ENCODE measurements around the gene MSI2.

MSI2 gene

DNA sequence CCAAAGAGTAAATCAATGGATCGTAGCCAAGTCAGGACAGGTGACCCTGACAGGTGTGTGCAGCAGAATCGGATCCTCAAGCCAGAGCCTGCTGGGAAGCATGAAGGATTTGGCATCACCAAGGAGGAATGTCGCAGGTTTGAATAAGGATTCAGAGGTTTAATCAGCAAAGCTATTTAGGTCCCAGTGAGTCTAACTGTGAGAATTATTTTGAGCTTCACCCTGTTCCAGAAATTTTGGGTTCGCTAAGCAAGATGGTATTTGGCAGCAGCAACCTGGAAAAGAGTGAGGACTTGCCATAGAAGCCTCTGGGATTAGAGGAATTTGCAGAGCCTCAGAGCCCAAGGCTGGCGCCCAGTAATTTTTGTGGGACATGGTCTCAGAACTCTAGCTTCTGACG, 315.7 kb downstream of the MSI2 start:
- peaks cover 10% of the 10 kb centered on the region for H3K4me1 ChIP-seq (ENCODE audit: control insufficient read depth, insufficient read depth, low read length)
- H3K4me2 ChIP-seq (ENCODE audit: low read length) = no peak overlapping the region
- H3K9ac ChIP-seq (ENCODE audit: low read depth, low read length) = no peak overlapping the region
- H3K4me3 ChIP-seq (ENCODE audit: low read length) = no peak overlapping the region
- no peaks in the 10 kb centered on the region for H3K36me3 ChIP-seq (ENCODE audit: insufficient read depth, low read length)
- H3K9me3 ChIP-seq (replicated peaks; ENCODE audit: low read length) = no peaks in the 10 kb centered on the region
- no peaks in the 10 kb centered on the region for H3K27me3 ChIP-seq (ENCODE audit: control insufficient read depth, insufficient read depth, low read length)

DNA sequence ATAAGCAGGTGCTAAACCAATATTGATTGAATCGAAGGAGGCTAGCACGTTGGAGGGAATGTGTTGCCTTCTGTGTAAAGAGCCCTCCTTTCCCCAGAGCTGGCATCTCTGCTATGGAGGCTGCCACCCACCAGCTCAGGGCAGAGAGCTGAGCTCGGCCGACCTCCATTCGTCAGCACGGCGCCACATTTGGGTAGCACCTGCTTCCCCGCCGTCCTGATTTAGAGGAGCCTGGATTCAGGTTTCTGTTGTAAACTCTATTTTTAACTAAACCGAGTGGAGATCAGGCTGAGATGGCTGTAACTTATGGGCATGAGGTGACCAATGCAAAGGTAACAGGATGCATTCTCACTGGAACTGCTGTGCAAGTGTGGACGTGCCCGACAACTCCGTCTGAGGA, 316.3 kb downstream of the MSI2 start:
- no peaks in the 10 kb centered on the region for H3K36me3 ChIP-seq (ENCODE audit: insufficient read depth, low read length)
- H3K4me1 ChIP-seq (ENCODE audit: control insufficient read depth, insufficient read depth, low read length) = peaks cover 15% of the 10 kb centered on the region
- H3K9me3 ChIP-seq (replicated peaks; ENCODE audit: low read length) = no peaks in the 10 kb centered on the region
- no peaks in the 10 kb centered on the region for H3K27me3 ChIP-seq (ENCODE audit: control insufficient read depth, insufficient read depth, low read length)
- H3K9ac ChIP-seq (ENCODE audit: low read depth, low read length) = no peak overlapping the region
- no peak overlapping the region for H3K4me2 ChIP-seq (ENCODE audit: low read length)
- no peak overlapping the region for H3K4me3 ChIP-seq (ENCODE audit: low read length)

- H3K4me2 ChIP-seq (ENCODE audit: low read length) = no peak overlapping the region
- H3K9ac ChIP-seq (ENCODE audit: low read depth, low read length) = no peak overlapping the region
- no peaks in the 10 kb centered on the region for H3K9me3 ChIP-seq (replicated peaks; ENCODE audit: low read length)
- H3K27me3 ChIP-seq (ENCODE audit: control insufficient read depth, insufficient read depth, low read length) = no peaks in the 10 kb centered on the region
- H3K4me3 ChIP-seq (ENCODE audit: low read length) = no peak overlapping the region
- no peaks in the 10 kb centered on the region for H3K36me3 ChIP-seq (ENCODE audit: insufficient read depth, low read length)
- H3K4me1 ChIP-seq (ENCODE audit: control insufficient read depth, insufficient read depth, low read length) = peaks cover 29% of the 10 kb centered on the region
Observed at GRCh38 chr17:57574040-57574513, 317.8 kb downstream of the MSI2 start.

GRCh38 chr17:57576744-57577143, 320.4 kb downstream of the MSI2 start:
- no peak overlapping the region for H3K4me3 ChIP-seq (ENCODE audit: low read length)
- H3K9me3 ChIP-seq (replicated peaks; ENCODE audit: low read length) = no peaks in the 10 kb centered on the region
- H3K27me3 ChIP-seq (ENCODE audit: control insufficient read depth, insufficient read depth, low read length) = no peaks in the 10 kb centered on the region
- no peak overlapping the region for H3K9ac ChIP-seq (ENCODE audit: low read depth, low read length)
- no peaks in the 10 kb centered on the region for H3K36me3 ChIP-seq (ENCODE audit: insufficient read depth, low read length)
- peaks cover 25% of the 10 kb centered on the region for H3K4me1 ChIP-seq (ENCODE audit: control insufficient read depth, insufficient read depth, low read length)
- H3K4me2 ChIP-seq (ENCODE audit: low read length) = no peak overlapping the region

DNA sequence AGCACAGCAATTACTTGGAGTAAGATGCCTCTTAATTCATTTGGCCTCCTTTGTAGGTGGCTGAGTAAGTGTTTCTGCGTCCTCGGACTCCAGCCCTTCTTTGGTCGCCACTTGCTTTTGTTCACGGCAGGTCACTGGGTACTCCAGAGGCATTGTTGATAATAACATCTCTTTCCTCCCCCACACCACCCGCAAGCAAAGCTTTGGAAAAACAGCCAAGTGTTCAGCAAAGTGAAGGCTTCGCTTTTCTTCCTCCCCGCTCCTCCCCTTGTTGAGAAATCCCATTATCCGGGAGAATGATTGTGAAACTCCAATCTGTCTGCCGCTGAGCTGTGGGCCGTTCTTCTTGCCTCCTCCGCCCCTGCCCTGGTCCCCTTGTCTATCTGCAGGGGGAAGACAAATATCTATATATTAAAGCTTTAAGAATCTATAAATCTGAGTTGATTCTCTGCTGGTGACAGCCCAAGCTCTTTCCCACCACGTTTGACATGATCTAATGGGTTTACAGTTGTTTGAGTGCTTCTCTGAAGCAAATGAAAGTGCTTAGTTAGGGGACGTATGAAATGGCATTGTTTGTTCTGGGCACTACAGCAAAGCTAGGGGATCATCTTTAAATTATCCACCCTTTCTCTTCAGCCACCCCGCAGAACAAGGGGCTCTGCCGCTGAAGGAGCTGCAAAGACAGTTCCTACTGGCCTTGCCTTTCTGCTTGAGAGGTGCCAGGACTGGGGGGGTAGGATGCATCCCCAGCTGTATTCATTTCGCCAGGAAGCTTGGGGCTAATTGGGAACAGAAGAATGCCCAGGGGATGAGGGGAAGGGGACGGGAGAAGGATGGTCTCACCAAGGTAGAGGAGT, 321.7 kb downstream of the MSI2 start:
- Histone ChIP-seq H3K27me3 (ENCODE audit: control insufficient read depth, insufficient read depth, low read length) (no peaks in the 10 kb centered on the region), H3K4me3 (ENCODE audit: low read length) (peak overlapping the region; percentile 37), H3K4me2 (ENCODE audit: low read length) (peak overlapping the region; percentile 80), H3K4me1 (ENCODE audit: control insufficient read depth, insufficient read depth, low read length) (peaks cover 25% of the 10 kb centered on the region), H3K9ac (ENCODE audit: low read depth, low read length) (peak overlapping the region; percentile 31), H3K9me3 (replicated peaks; ENCODE audit: low read length) (no peaks in the 10 kb centered on the region), H3K36me3 (ENCODE audit: insufficient read depth, low read length) (no peaks in the 10 kb centered on the region)

DNA sequence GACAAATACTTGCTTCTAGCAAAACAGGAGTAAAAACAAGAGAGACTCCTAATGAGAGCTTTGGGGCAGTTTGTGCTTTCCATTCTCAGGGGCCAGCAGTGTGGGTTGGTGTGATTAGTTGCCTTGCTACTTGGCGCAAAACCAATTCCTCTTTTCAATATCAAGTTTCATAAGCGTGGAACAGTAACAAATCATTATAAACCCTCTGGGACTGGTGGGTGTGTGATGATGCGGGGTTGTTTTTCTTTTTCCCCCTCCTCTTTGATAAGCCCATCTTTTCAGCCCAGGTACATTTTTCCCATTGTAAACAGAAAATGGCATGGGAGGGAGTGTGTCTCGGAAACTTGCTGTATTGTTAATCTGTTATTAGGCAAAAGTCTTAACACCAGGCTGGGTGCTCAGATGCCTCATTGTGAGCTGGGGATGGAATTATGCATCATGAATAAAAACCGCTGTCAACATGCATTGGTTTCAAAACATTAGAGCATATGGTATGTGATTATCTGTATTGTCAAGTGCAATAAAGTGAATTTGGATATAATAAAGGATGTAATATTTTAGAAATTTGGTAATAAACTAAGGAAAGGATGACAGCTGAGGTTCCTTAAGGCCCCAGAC, 322.4 kb downstream of the MSI2 start:
- H3K4me3 ChIP-seq (ENCODE audit: low read length) = peak overlapping the region; percentile 37
- no peaks in the 10 kb centered on the region for H3K27me3 ChIP-seq (ENCODE audit: control insufficient read depth, insufficient read depth, low read length)
- peak overlapping the region; percentile 80 for H3K4me2 ChIP-seq (ENCODE audit: low read length)
- H3K9me3 ChIP-seq (replicated peaks; ENCODE audit: low read length) = no peaks in the 10 kb centered on the region
- no peaks in the 10 kb centered on the region for H3K36me3 ChIP-seq (ENCODE audit: insufficient read depth, low read length)
- H3K9ac ChIP-seq (ENCODE audit: low read depth, low read length) = peak overlapping the region; percentile 31
- peaks cover 25% of the 10 kb centered on the region for H3K4me1 ChIP-seq (ENCODE audit: control insufficient read depth, insufficient read depth, low read length)

GRCh38 chr17:57579245-57579644, 322.9 kb downstream of the MSI2 start:
- Histone ChIP-seq H3K27me3 (ENCODE audit: control insufficient read depth, insufficient read depth, low read length) (no peaks in the 10 kb centered on the region), H3K9ac (ENCODE audit: low read depth, low read length) (no peak overlapping the region), H3K4me3 (ENCODE audit: low read length) (no peak overlapping the region), H3K9me3 (replicated peaks; ENCODE audit: low read length) (no peaks in the 10 kb centered on the region), H3K36me3 (ENCODE audit: insufficient read depth, low read length) (no peaks in the 10 kb centered on the region), H3K4me1 (ENCODE audit: control insufficient read depth, insufficient read depth, low read length) (peaks cover 25% of the 10 kb centered on the region), H3K4me2 (ENCODE audit: low read length) (no peak overlapping the region)

- no peaks in the 10 kb centered on the region for H3K36me3 ChIP-seq (ENCODE audit: insufficient read depth, low read length)
- no peak overlapping the region for H3K4me2 ChIP-seq (ENCODE audit: low read length)
- H3K4me3 ChIP-seq (ENCODE audit: low read length) = no peak overlapping the region
- no peaks in the 10 kb centered on the region for H3K27me3 ChIP-seq (ENCODE audit: control insufficient read depth, insufficient read depth, low read length)
- H3K9ac ChIP-seq (ENCODE audit: low read depth, low read length) = no peak overlapping the region
- no peaks in the 10 kb centered on the region for H3K9me3 ChIP-seq (replicated peaks; ENCODE audit: low read length)
- H3K4me1 ChIP-seq (ENCODE audit: control insufficient read depth, insufficient read depth, low read length) = peaks cover 24% of the 10 kb centered on the region
Observed at GRCh38 chr17:57580055-57580739, 323.9 kb downstream of the MSI2 start.

DNA sequence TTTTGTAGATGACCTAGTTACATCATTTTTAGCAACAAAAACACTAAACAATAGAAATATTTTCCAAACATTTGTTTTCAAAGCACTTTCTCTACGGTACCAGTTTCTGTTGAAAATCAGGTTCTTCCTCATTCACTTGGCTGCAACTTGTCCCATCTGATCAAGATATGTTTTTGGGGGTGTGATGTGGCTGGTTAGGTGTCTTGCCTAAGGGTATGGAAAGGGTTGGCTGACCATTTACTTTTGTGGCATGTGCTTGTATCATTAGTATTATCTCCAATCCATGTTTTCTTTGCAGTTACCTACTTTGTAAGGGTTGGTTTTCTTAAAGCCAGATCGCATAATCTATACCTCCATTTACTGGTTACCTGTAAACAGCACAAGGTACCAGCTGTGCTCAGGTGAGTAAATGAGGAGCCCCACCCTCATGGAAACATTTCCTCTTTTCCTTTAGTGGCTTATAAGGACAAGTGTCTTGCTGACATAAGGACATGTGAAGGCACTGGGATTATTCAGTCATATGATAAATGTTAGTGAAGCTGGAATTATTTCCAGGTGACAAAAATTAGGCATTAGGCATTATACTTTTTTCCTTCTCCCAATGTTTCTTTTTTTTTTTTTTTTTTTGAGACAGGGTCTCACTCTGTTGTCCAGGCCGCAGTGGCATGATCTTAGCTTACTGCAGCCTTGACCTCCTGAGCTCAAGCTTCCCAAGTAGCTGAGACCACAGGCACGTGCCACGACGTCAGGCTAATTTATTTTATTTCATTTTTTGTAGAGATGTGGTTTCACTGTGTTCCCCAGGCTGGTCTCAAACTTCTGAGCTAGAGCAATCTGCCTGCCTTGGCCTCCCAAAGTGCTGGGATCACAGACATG, 326.8 kb downstream of the MSI2 start:
- no peaks in the 10 kb centered on the region for H3K36me3 ChIP-seq (ENCODE audit: insufficient read depth, low read length)
- H3K4me1 ChIP-seq (ENCODE audit: control insufficient read depth, insufficient read depth, low read length) = peaks cover 32% of the 10 kb centered on the region
- H3K9me3 ChIP-seq (replicated peaks; ENCODE audit: low read length) = no peaks in the 10 kb centered on the region
- H3K27me3 ChIP-seq (ENCODE audit: control insufficient read depth, insufficient read depth, low read length) = no peaks in the 10 kb centered on the region
- H3K4me2 ChIP-seq (ENCODE audit: low read length) = no peak overlapping the region
- no peak overlapping the region for H3K9ac ChIP-seq (ENCODE audit: low read depth, low read length)
- H3K4me3 ChIP-seq (ENCODE audit: low read length) = no peak overlapping the region

- Histone ChIP-seq H3K27me3 (ENCODE audit: control insufficient read depth, insufficient read depth, low read length) (no peaks in the 10 kb centered on the region), H3K9me3 (replicated peaks; ENCODE audit: low read length) (no peaks in the 10 kb centered on the region), H3K36me3 (ENCODE audit: insufficient read depth, low read length) (no peaks in the 10 kb centered on the region), H3K9ac (ENCODE audit: low read depth, low read length) (no peak overlapping the region), H3K4me1 (ENCODE audit: control insufficient read depth, insufficient read depth, low read length) (peaks cover 32% of the 10 kb centered on the region), H3K4me3 (ENCODE audit: low read length) (no peak overlapping the region), H3K4me2 (ENCODE audit: low read length) (no peak overlapping the region)
Observed at GRCh38 chr17:57584050-57584551, 327.8 kb downstream of the MSI2 start.

Data from skeletal muscle satellite cell (primary cell).